PC-9 (cell line): ENCODE measurements around the gene BTBD19.

Experiments used
- CTCF ChIP-seq: fragments of 200-600 bp; sonication (generic); conservative IDR thresholded peaks from 2 replicates; pipeline ENCODE4 v1.6.1; 2017; ENCODE audit warnings: mixed run types, antibody characterized with exemption, mild to moderate bottlenecking, moderate library complexity
- EZH2 ChIP-seq: fragments of 200-600 bp; sonication (generic); IDR thresholded peaks from 2 replicates; pipeline ENCODE4 v1.8.0; 2017; ENCODE audit warnings: antibody characterized with exemption, low read depth

- TF ChIP-seq CTCF (no peak), EZH2 (no peak)
Measured at GRCh38 chr1:44846985-44847384, 38.7 kb downstream of the BTBD19 start.
